Endothelial cell of umbilical vein (primary cell): ENCODE results near the gene THOC5. TPM values are rescaled to one million over a fixed set of nuclear protein-coding genes. Genes with fewer than 3 reads are reported as not detected.

Experiments
- BruUV-seq: library from RNA; stranded (reverse); fragments of 400-500 nt; replicated peaks from 2 replicates; lab custom pipeline; 2021; lab: Mats Ljungman, UMichigan
- CTCF ChIA-PET: fragments of 300-600, 350-600 bp; sonication (Branson Sonifier 250); formaldehyde crosslinking; loops from one replicate; lab custom pipeline; 2021; ENCODE audit warnings: antibody characterized with exemption, inconsistent platforms; lab: Charles Lee
- POLR2A ChIA-PET: fragments of 300-600, 350-600 bp; sonication (Branson Sonifier 250); formaldehyde crosslinking; loops from one replicate; lab custom pipeline; 2021; ENCODE audit warnings: antibody characterized with exemption, inconsistent platforms; lab: Charles Lee
- DNase-seq: peaks from one replicate; pipeline ENCODE4 v3.0.0-alpha.2; 2011; ENCODE audit warnings: low read depth, low spot score
- FAIRE-seq: peaks from 2 replicates; lab custom pipeline; 2011; peaks lifted over from hg19 to GRCh38; lab: Jason Lieb, UNC
- H2AFZ ChIP-seq: 2 replicates; pipeline ENCODE4 v1.6.0; 2012; ENCODE audit warnings: low read depth, low read length, control low read depth, inconsistent platforms
- H3K27ac ChIP-seq: 2 replicates; pipeline ENCODE4 v1.5.1; 2011; ENCODE audit warnings: low read depth, mild to moderate bottlenecking, control low read depth, low read length, moderate library complexity; ENCODE audit not compliant: insufficient read depth
- H3K27me3 ChIP-seq, 2 experiments: 2 replicates each; pipeline versions ENCODE4 v1.6.0 to v1.6.1; 2011; ENCODE audit warnings: low read length in 2 of 2, mixed read lengths in 1 of 2; ENCODE audit not compliant: control insufficient read depth in 2 of 2, insufficient read depth in 2 of 2
- H3K36me3 ChIP-seq, 2 experiments: 2 replicates in 1 of 2; 3 replicates in 1 of 2; pipeline ENCODE4 v1.5.1; 2011; ENCODE audit warnings: low read length in 2 of 2, mild to moderate bottlenecking in 1 of 2, moderate library complexity in 1 of 2; ENCODE audit not compliant: control insufficient read depth in 2 of 2, insufficient read depth in 2 of 2; ENCODE audit errors: extremely low read depth in 1 of 2
- H3K4me1 ChIP-seq: 3 replicates; pipeline ENCODE4 v1.5.1; 2011; ENCODE audit warnings: mild to moderate bottlenecking, low read length; ENCODE audit not compliant: control insufficient read depth, insufficient read depth; ENCODE audit errors: extremely low read depth
- H3K4me2 ChIP-seq: 2 replicates; pipeline ENCODE4 v1.6.1; 2011; ENCODE audit warnings: low read length, control low read depth, mixed read lengths; ENCODE audit not compliant: insufficient read depth
- H3K4me3 ChIP-seq, 3 experiments: fragments of 200-600 bp in 1 of 3; sonication (generic), shearing (Covaris generic) in 1 of 3; replicated peaks in 1 of 3; 2 replicates each; pipeline ENCODE4 v1.5.1; 2011 to 2016; ENCODE audit warnings: control low read depth in 3 of 3, low read length in 3 of 3, mild to moderate bottlenecking in 2 of 3, inconsistent platforms in 1 of 3, low read depth in 1 of 3, moderate library complexity in 1 of 3; ENCODE audit not compliant: insufficient read depth in 1 of 3
- H3K79me2 ChIP-seq: 2 replicates; pipeline ENCODE4 v1.6.0; 2012; ENCODE audit warnings: low read length, inconsistent platforms; ENCODE audit not compliant: control insufficient read depth, insufficient read depth
- H3K9ac ChIP-seq: replicated peaks from 2 replicates; pipeline ENCODE3; 2011; ENCODE audit warnings: low read length, control low read depth; ENCODE audit not compliant: insufficient read depth; ENCODE audit errors: extremely low read depth
- H3K9me1 ChIP-seq: replicated peaks from 3 replicates; pipeline ENCODE4 v1.6.0; 2011; ENCODE audit warnings: mild to moderate bottlenecking, low read length; ENCODE audit not compliant: control insufficient read depth, insufficient read depth; ENCODE audit errors: extremely low read depth
- H3K9me3 ChIP-seq: replicated peaks from 2 replicates; pipeline ENCODE4 v1.5.1; 2012; ENCODE audit warnings: low read length, inconsistent platforms; ENCODE audit not compliant: control insufficient read depth, insufficient read depth
- H4K20me1 ChIP-seq: replicated peaks from 2 replicates; pipeline ENCODE3; 2011; ENCODE audit warnings: mild to moderate bottlenecking, low read length; ENCODE audit not compliant: control insufficient read depth, insufficient read depth; ENCODE audit errors: extremely low read depth
- CTCF ChIP-seq, 2 donors: IDR thresholded peaks; 1 replicate in 1 of 2; 2 replicates in 1 of 2; pipeline ENCODE4 v1.5.1; 2011; ENCODE audit warnings: low read length in 2 of 2, mild to moderate bottlenecking in 2 of 2, moderate library complexity in 2 of 2, control low read depth in 1 of 2, inconsistent platforms in 1 of 2, low read depth in 1 of 2; ENCODE audit not compliant: insufficient read depth in 1 of 2; ENCODE audit errors: extremely low read depth in 1 of 2
- EZH2 ChIP-seq: IDR thresholded peaks from 2 replicates; pipeline ENCODE4 v1.6.1; 2012; ENCODE audit warnings: borderline replicate concordance, low read depth, mild to moderate bottlenecking, moderate library complexity, low read length, inconsistent platforms; ENCODE audit not compliant: severe bottlenecking
- FOS ChIP-seq: IDR thresholded peaks from 2 replicates; pipeline ENCODE4 v1.6.1; 2011; ENCODE audit warnings: mild to moderate bottlenecking, low read length, moderate library complexity, borderline replicate concordance; ENCODE audit not compliant: insufficient read depth
- GATA2 ChIP-seq: IDR thresholded peaks from 2 replicates; pipeline ENCODE4 v1.7.0; 2011; ENCODE audit warnings: low read depth, mild to moderate bottlenecking, moderate library complexity, mixed read lengths, low read length; ENCODE audit not compliant: insufficient read length, insufficient read depth
- JUN ChIP-seq: IDR thresholded peaks from 2 replicates; pipeline ENCODE4 v1.6.1; 2011; ENCODE audit warnings: borderline replicate concordance, low read depth; ENCODE audit not compliant: insufficient read length, insufficient read depth
- MAX ChIP-seq: IDR thresholded peaks from 2 replicates; pipeline ENCODE4 v1.6.1; 2011; ENCODE audit not compliant: insufficient read depth, insufficient read length
- MYC ChIP-seq: IDR thresholded peaks from one replicate; pipeline ENCODE4 v1.6.1; 2011; ENCODE audit warnings: mild to moderate bottlenecking, low read depth, low read length
- POLR2A ChIP-seq: IDR thresholded peaks from 2 replicates; pipeline ENCODE4 v1.6.1; 2012; ENCODE audit warnings: low read depth, mild to moderate bottlenecking, control low read depth, low read length
- POLR2AphosphoS5 ChIP-seq: IDR thresholded peaks from 2 replicates; pipeline ENCODE4 v1.6.1; 2012; ENCODE audit warnings: low read depth, mild to moderate bottlenecking, control low read depth, low read length, moderate library complexity; ENCODE audit not compliant: insufficient read depth
- dilution Hi-C: fragments of 300-500 bp; cut with MboI; formaldehyde crosslinking; loops from one replicate; pipeline ENCODE4 v1.15.0; 2019; ENCODE audit warnings: low sequenced_read_pairs; ENCODE audit not compliant: extremely low pct_ligation_motif_present
- intact Hi-C: fragments of 100-400 bp; cut with micrococcal nuclease; formaldehyde crosslinking; loops from one replicate; pipeline ENCODE4 v1.10.0; 2022
- polyA plus RNA-seq, 4 experiments: library from polyadenylated mRNA; depleted of rRNA in 3 of 4; stranded (reverse) in 3 of 4; unstranded in 1 of 4; fragments of >200 nt; gene quantifications; 2 replicates each; pipeline versions ENCODE4 v1.2.1 to v1.2.3, GENCODE V29; 2011 to 2012; ENCODE audit warnings: missing spikeins in 1 of 4
- total RNA-seq: library from RNA; stranded (reverse); gene quantifications from 2 replicates; pipeline ENCODE4 v1.2.3, GENCODE V29; 2021

Gene THOC5
- total and polyA plus RNA-seq, 2 donors (not counting 3 experiments of a cell fraction or from before 2014, with no cell fraction given): 35.0 to 82.9 TPM

GRCh38 chr22:29469755-29470154 is 83.8 kb downstream of the THOC5 start:
- ChIA-PET POLR2A (interaction anchor here (0.5 kb wide), 1 partner anchor 493 kb away, joined by 3 read pairs; no protein-coding TSS in a partner anchor), CTCF (interaction anchor here (0.7 to 2.9 kb wide), 10 partner anchors 12 to 619 kb away, joined by 3 to 8 read pairs (median 4); no protein-coding TSS in a partner anchor)
- H3K27me3 ChIP-seq: peaks cover 8 to 14% of the 10 kb centered on the region in 2 experiments
- BruUV-seq: no TSS peak
- DNase-seq (no peak), FAIRE-seq (no peak)
- no peak overlapping the region for H2AFZ ChIP-seq
- H3K9me1 ChIP-seq: no peaks in the 10 kb centered on the region
- dilution Hi-C loops: no loop called here
- no peaks in the 10 kb centered on the region for H3K36me3 ChIP-seq
- H4K20me1 ChIP-seq: no peaks in the 10 kb centered on the region
- H3K4me2 ChIP-seq: no peak overlapping the region
- H3K4me1 ChIP-seq: no peaks in the 10 kb centered on the region
- no peak overlapping the region for H3K27ac ChIP-seq
- no peaks in the 10 kb centered on the region for H3K79me2 ChIP-seq
- H3K4me3 ChIP-seq: no peak overlapping the region
- intact Hi-C loops: loop anchor here (10.0 kb wide), 1 partner anchor 245 kb away; no protein-coding TSS in a partner anchor
- TF ChIP-seq CTCF (IDR thresholded peaks at IDR 0.05; ENCODE audit: extremely low read depth in 1 of 2, insufficient read depth in 1 of 2, low read depth in 1 of 2, low read length in 2 of 2) (no peak), GATA2 (no peak), EZH2 (no peak), MYC (no peak), MAX (no peak), JUN (no peak), POLR2AphosphoS5 (no peak), FOS (no peak), POLR2A (no peak)
- no peaks in the 10 kb centered on the region for H3K9me3 ChIP-seq
- H3K9ac ChIP-seq: no peak overlapping the region
